Measurements from ENCODE around the gene CFAP54.

The CFAP54 gene

DNA sequence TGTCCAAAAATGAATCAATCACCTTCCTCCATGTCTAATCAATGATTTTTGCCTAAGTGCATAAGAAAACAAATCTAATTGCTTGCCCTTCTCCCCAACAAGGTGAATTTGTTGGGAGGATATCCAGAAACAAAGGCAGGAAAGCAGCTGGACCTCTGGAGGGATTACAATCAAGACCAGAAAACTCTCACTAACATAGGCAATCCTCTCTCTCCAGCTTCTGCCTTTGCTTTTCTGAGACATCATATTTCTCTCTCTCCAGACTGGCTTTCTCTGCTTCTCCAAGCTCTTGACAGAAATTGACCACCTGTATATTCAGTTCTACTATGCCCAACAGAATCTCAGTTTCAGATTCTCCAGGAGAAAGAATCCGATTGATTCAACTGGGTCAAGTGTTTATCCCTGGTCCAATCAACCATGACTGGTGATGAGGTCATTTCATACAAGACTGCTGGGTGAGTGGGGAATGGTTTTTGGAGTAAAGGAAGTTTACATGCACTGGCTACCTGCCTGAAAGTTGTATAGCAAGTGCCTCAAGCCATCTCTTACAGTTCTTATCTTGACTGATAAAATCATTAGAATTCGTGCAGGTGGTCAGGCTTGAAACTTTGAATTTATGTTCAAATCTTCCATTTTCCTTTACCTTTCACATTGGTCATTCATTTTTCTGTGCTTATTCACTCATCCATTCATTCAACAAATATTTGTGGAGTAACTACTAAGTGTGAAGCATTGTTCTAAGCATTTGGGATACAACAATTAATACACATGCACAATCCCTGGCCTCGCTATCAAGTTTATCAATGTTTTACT is 22.2 kb upstream of the CFAP54 start:
- TF ChIP-seq PRDM1 (tag by site-specific recombination; IDR thresholded peaks at IDR 0.05): peak; percentile 16; the same call in 1 of the 2 replicates
- no peak for TF ChIP-seq ZNF221 (tag by site-specific recombination; IDR thresholded peaks at IDR 0.05; ENCODE audit: borderline replicate concordance)
- TF ChIP-seq ZBTB17 (tag by site-specific recombination; IDR thresholded peaks at IDR 0.05): peak; percentile 93
- peak; percentile 65 for TF ChIP-seq SCRT2 (tag by site-specific recombination; IDR thresholded peaks at IDR 0.05)
- POLR2A ChIA-PET: no interaction called here

DNA sequence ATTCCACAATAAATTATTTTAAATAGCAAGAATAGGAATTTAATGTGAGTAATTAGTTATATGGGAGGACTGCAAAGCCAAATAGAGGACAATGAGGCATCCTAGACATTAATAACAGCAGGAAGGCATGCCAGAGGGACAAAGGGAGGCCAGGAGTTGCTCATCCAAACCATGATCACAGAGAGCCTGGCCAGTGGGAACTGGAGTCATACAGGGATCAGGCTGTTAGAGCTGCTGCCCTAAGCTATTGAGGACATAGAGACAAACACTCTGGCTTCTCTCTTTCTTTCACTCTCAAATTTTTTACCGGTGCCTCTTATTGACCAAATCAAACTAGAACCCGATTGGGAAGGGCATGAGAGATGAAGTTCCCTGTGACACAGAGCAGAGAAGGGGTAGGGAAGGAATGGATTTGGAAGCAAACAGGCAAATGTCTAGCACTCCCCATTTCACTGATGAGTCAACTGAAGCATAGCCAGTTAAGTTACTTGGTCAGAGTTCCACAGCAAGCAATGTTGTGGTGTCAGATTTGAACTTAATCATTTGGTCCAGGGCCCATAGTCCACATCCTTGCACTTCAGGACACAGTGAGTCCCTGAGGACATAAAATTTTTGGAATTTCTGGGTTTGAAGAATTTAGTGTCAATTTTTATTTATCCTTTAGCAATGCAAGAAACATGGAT is 17.9 kb upstream of the CFAP54 start:
- Histone ChIP-seq H3K27ac (ENCODE audit: extremely low read depth, low read depth, low read length) (no peak overlapping the region), H3K9me3 (ENCODE audit: control insufficient read depth, insufficient read depth, low read depth, low read length) (no peaks in the 10 kb centered on the region), H3K36me3 (ENCODE audit: control insufficient read depth in 2 of 2, insufficient read depth in 1 of 2, low read length in 2 of 2) (no peaks in the 10 kb centered on the region), H3K4me1 (ENCODE audit: control insufficient read depth, insufficient read depth, low read length) (no peaks in the 10 kb centered on the region; the same call in 1 of the 2 replicates), H3K4me3 (ENCODE audit: low read depth, low read length) (no peak overlapping the region)
- ChIA-PET CTCF (no interaction called here), POLR2A (no interaction called here)
- TF ChIP-seq ZNF335 (tag by site-specific recombination; conservative IDR thresholded peaks at IDR 0.05): peak; percentile 20; the same call in 1 of the 2 replicates
- TF ChIP-seq OVOL3 (tag by site-specific recombination; IDR thresholded peaks at IDR 0.05): no peak
- TF ChIP-seq ZNF544 (tag by site-specific recombination; IDR thresholded peaks at IDR 0.05): no peak
- TF ChIP-seq ZNF398 (tag by site-specific recombination; IDR thresholded peaks at IDR 0.05): no peak

More for the DNA sequence above, 22.2 kb upstream of the CFAP54 start:
- Histone ChIP-seq H3K4me1 (ENCODE audit: control insufficient read depth, insufficient read depth, low read length) (no peaks in the 10 kb centered on the region; the same call in 1 of the 2 replicates), H3K36me3 (ENCODE audit: control insufficient read depth in 2 of 2, insufficient read depth in 1 of 2, low read length in 2 of 2) (no peaks in the 10 kb centered on the region), H3K27ac (ENCODE audit: extremely low read depth, low read depth, low read length) (no peak overlapping the region), H3K9me3 (ENCODE audit: control insufficient read depth, insufficient read depth, low read depth, low read length) (no peaks in the 10 kb centered on the region), H3K4me3 (ENCODE audit: low read depth, low read length) (no peak overlapping the region)
- CTCF ChIA-PET: no interaction called here

GRCh38 chr12:96472384-96472783 is 17.0 kb upstream of the CFAP54 start:
- no peak for TF ChIP-seq SP3 (tag by site-specific recombination; IDR thresholded peaks at IDR 0.05)
- TF ChIP-seq ZNF311 (tag by site-specific recombination; IDR thresholded peaks at IDR 0.05; ENCODE audit: borderline replicate concordance): no peak
- no peak for TF ChIP-seq ZNF473 (tag by site-specific recombination; IDR thresholded peaks at IDR 0.05)
- TF ChIP-seq ZNF132 (tag by site-specific recombination; IDR thresholded peaks at IDR 0.05; ENCODE audit: borderline replicate concordance): no peak
- Histone ChIP-seq H3K4me3 (ENCODE audit: low read depth, low read length) (no peak overlapping the region), H3K9me3 (ENCODE audit: control insufficient read depth, insufficient read depth, low read depth, low read length) (no peaks in the 10 kb centered on the region), H3K36me3 (ENCODE audit: control insufficient read depth in 2 of 2, insufficient read depth in 1 of 2, low read length in 2 of 2) (no peaks in the 10 kb centered on the region), H3K27ac (ENCODE audit: extremely low read depth, low read depth, low read length) (no peak overlapping the region), H3K4me1 (ENCODE audit: control insufficient read depth, insufficient read depth, low read length) (no peaks in the 10 kb centered on the region; the same call in 1 of the 2 replicates)
- ChIA-PET CTCF (interaction anchor here (0.5 kb wide), 1 partner anchor 11 kb away, joined by 3 read pairs; no protein-coding TSS in a partner anchor), POLR2A (interaction anchor here (0.6 kb wide), 1 partner anchor 84 kb away, joined by 4 read pairs; no protein-coding TSS in a partner anchor)

GRCh38 chr12:96473394-96474093 is 15.8 kb upstream of the CFAP54 start:
- H3K27ac ChIP-seq (ENCODE audit: extremely low read depth, low read depth, low read length): no peak overlapping the region
- H3K4me1 ChIP-seq (ENCODE audit: control insufficient read depth, insufficient read depth, low read length): no peaks in the 10 kb centered on the region
- no peak for TF ChIP-seq ZNF747 (tag by site-specific recombination; IDR thresholded peaks at IDR 0.05)
- TF ChIP-seq, protein P1, sequence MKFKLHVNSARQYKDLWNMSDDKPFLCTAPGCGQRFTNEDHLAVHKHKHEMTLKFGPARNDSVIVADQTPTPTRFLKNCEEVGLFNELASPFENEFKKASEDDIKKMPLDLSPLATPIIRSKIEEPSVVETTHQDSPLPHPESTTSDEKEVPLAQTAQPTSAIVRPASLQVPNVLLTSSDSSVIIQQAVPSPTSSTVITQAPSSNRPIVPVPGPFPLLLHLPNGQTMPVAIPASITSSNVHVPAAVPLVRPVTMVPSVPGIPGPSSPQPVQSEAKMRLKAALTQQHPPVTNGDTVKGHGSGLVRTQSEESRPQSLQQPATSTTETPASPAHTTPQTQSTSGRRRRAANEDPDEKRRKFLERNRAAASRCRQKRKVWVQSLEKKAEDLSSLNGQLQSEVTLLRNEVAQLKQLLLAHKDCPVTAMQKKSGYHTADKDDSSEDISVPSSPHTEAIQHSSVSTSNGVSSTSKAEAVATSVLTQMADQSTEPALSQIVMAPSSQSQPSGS (tag by site-specific recombination; IDR thresholded peaks at IDR 0.05; ENCODE audit: low read depth): no peak
- ChIA-PET CTCF (no interaction called here), POLR2A (no interaction called here)
- no peaks in the 10 kb centered on the region for H3K36me3 ChIP-seq (ENCODE audit: control insufficient read depth in 2 of 2, insufficient read depth in 1 of 2, low read length in 2 of 2)
- no peak overlapping the region for H3K4me3 ChIP-seq (ENCODE audit: low read depth, low read length)
- H3K9me3 ChIP-seq (ENCODE audit: control insufficient read depth, insufficient read depth, low read depth, low read length): no peaks in the 10 kb centered on the region
